DND-41 (cell line): ENCODE results near the gene CTRB1.

ENCODE experiments used
- EZH2 ChIP-seq: IDR thresholded peaks from 3 replicates; pipeline ENCODE4 v1.6.1; 2012; ENCODE audit warnings: borderline replicate concordance, low read depth, mild to moderate bottlenecking, moderate library complexity, low read length, inconsistent platforms; ENCODE audit not compliant: severe bottlenecking
- TF ChIP-seq, protein P1 (sequence below): IDR thresholded peaks from 2 replicates; pipeline ENCODE4 v1.5.1; 2012; ENCODE audit warnings: borderline replicate concordance, low read length, moderate library complexity, mild to moderate bottlenecking; ENCODE audit not compliant: poor library complexity, severe bottlenecking; ENCODE audit errors: extremely low read depth

DNA sequence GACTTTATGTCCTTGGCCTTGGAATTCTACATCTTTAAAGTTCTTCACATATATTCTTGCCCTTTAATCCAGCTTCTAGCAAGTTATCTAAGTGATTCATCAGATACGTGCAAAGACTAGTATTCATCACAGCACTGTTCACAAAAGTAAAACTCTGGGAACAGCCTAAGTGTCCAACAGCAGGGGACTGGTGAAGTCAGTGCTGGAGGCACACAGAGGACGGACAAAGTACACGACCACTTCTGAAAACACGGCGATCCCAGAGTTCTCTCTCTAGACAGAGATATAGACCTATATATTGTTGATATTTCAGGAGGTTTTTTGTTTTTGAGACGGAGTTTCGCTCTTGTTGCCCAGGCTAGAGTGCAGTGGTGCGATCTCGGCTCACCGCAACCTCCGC, 12.8 kb downstream of the CTRB1 start:
- TF ChIP-seq, protein P1, sequence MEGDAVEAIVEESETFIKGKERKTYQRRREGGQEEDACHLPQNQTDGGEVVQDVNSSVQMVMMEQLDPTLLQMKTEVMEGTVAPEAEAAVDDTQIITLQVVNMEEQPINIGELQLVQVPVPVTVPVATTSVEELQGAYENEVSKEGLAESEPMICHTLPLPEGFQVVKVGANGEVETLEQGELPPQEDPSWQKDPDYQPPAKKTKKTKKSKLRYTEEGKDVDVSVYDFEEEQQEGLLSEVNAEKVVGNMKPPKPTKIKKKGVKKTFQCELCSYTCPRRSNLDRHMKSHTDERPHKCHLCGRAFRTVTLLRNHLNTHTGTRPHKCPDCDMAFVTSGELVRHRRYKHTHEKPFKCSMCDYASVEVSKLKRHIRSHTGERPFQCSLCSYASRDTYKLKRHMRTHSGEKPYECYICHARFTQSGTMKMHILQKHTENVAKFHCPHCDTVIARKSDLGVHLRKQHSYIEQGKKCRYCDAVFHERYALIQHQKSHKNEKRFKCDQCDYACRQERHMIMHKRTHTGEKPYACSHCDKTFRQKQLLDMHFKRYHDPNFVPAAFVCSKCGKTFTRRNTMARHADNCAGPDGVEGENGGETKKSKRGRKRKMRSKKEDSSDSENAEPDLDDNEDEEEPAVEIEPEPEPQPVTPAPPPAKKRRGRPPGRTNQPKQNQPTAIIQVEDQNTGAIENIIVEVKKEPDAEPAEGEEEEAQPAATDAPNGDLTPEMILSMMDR = no peak
- TF ChIP-seq EZH2 = no peak
